ENCODE results near the gene KRTAP5-5. TPM values are rescaled to one million over a fixed set of nuclear protein-coding genes. Genes with fewer than 3 reads are reported as not detected.

The KRTAP5-5 gene
- total and polyA plus RNA-seq, 2 donors (not counting 3 experiments of a cell fraction or from before 2014, with no cell fraction given) = not detected

GRCh38 chr11:1670905-1671371 lies 41.4 kb downstream of the KRTAP5-5 start:
- Histone ChIP-seq H3K9ac (replicated peaks; ENCODE audit: extremely low read depth, insufficient read depth, low read length) (no peak overlapping the region), H3K27ac (ENCODE audit: insufficient read depth, low read depth, low read length) (no peak overlapping the region), H4K20me1 (replicated peaks; ENCODE audit: control insufficient read depth, extremely low read depth, insufficient read depth, low read length) (no peaks in the 10 kb centered on the region), H3K79me2 (ENCODE audit: control insufficient read depth, insufficient read depth, low read length) (no peaks in the 10 kb centered on the region), H3K4me1 (ENCODE audit: control insufficient read depth, extremely low read depth, insufficient read depth, low read length) (no peaks in the 10 kb centered on the region), H3K36me3 (ENCODE audit: control insufficient read depth in 2 of 2, extremely low read depth in 1 of 2, insufficient read depth in 2 of 2, low read length in 2 of 2) (no peaks in the 10 kb centered on the region), H3K9me3 (replicated peaks; ENCODE audit: control insufficient read depth, insufficient read depth, low read length) (no peaks in the 10 kb centered on the region), H3K4me2 (ENCODE audit: insufficient read depth, low read length) (no peak overlapping the region), H2AFZ (ENCODE audit: low read depth, low read length) (no peak overlapping the region), H3K4me3 (replicated peaks in 1 of 3; ENCODE audit: insufficient read depth in 1 of 3, low read depth in 1 of 3, low read length in 3 of 3) (no peak overlapping the region), H3K9me1 (replicated peaks; ENCODE audit: control insufficient read depth, extremely low read depth, insufficient read depth, low read length) (no peaks in the 10 kb centered on the region), H3K27me3 (ENCODE audit: control insufficient read depth in 2 of 2, insufficient read depth in 2 of 2, low read length in 2 of 2) (peaks cover 17 to 20% of the 10 kb centered on the region in 2 experiments)
- DNase-seq (ENCODE audit: low read depth, low spot score) (no peak), FAIRE-seq (no peak)
- intact Hi-C loops (cut with micrococcal nuclease) = no loop called here
- ChIA-PET POLR2A (no interaction called here), CTCF (interaction anchor here (1.2 to 2.3 kb wide), 2 partner anchors 18 to 23 kb away, joined by 5 to 8 read pairs; no protein-coding TSS in a partner anchor)
- no peak for TF ChIP-seq POLR2A (IDR thresholded peaks at IDR 0.05; ENCODE audit: low read depth, low read length)
- no peak for TF ChIP-seq EZH2 (IDR thresholded peaks at IDR 0.05; ENCODE audit: borderline replicate concordance, low read depth, low read length, severe bottlenecking)
- no peak for TF ChIP-seq POLR2AphosphoS5 (IDR thresholded peaks at IDR 0.05; ENCODE audit: insufficient read depth, low read depth, low read length)
- TF ChIP-seq JUN (IDR thresholded peaks at IDR 0.05; ENCODE audit: borderline replicate concordance, insufficient read depth, insufficient read length, low read depth) = no peak
- TF ChIP-seq, protein P1, sequence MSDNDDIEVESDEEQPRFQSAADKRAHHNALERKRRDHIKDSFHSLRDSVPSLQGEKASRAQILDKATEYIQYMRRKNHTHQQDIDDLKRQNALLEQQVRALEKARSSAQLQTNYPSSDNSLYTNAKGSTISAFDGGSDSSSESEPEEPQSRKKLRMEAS (IDR thresholded peaks at IDR 0.05; ENCODE audit: insufficient read depth, insufficient read length) = no peak
- TF ChIP-seq, protein P2, sequence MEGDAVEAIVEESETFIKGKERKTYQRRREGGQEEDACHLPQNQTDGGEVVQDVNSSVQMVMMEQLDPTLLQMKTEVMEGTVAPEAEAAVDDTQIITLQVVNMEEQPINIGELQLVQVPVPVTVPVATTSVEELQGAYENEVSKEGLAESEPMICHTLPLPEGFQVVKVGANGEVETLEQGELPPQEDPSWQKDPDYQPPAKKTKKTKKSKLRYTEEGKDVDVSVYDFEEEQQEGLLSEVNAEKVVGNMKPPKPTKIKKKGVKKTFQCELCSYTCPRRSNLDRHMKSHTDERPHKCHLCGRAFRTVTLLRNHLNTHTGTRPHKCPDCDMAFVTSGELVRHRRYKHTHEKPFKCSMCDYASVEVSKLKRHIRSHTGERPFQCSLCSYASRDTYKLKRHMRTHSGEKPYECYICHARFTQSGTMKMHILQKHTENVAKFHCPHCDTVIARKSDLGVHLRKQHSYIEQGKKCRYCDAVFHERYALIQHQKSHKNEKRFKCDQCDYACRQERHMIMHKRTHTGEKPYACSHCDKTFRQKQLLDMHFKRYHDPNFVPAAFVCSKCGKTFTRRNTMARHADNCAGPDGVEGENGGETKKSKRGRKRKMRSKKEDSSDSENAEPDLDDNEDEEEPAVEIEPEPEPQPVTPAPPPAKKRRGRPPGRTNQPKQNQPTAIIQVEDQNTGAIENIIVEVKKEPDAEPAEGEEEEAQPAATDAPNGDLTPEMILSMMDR (IDR thresholded peaks at IDR 0.05; ENCODE audit: extremely low read depth in 1 of 2, insufficient read depth in 1 of 2, low read depth in 1 of 2, low read length in 2 of 2) = no peak
- no peak for TF ChIP-seq FOS (IDR thresholded peaks at IDR 0.05; ENCODE audit: borderline replicate concordance, insufficient read depth, low read length)
- no peak for TF ChIP-seq MYC (IDR thresholded peaks at IDR 0.05; ENCODE audit: low read depth, low read length)
- TF ChIP-seq GATA2 (IDR thresholded peaks at IDR 0.05; ENCODE audit: insufficient read depth, insufficient read length, low read depth, low read length) = no peak
- no TSS peak for BruUV-seq (replicated peaks)
- dilution Hi-C loops (cut with MboI; ENCODE audit: extremely low pct_ligation_motif_present, low sequenced_read_pairs) = no loop called here
